H9 (cell line): ENCODE data around the gene IQSEC1. TPM values are rescaled to one million over a fixed set of nuclear protein-coding genes. Genes with fewer than 3 reads are reported as not detected.
A peak's percentile ranks its signal among the peaks of the same experiment; 100 is the strongest.

Experiments
- DNase-seq: peaks from one replicate; pipeline ENCODE4 v3.0.0-alpha.2; 2017
- H2AFZ ChIP-seq: one replicate; pipeline ENCODE4 v1.6.1; 2013; ENCODE audit warnings: mild to moderate bottlenecking, low read length, control low read depth, moderate library complexity
- H2AK5ac ChIP-seq: 2 replicates; pipeline ENCODE4 v1.6.1; 2013; ENCODE audit warnings: low read length, control low read depth, mixed read lengths; ENCODE audit not compliant: insufficient read length
- H2BK120ac ChIP-seq: one replicate; pipeline ENCODE4 v1.6.1; 2013; ENCODE audit warnings: low read depth, mild to moderate bottlenecking, low read length, control low read depth, inconsistent platforms; ENCODE audit not compliant: poor library complexity, severe bottlenecking
- H2BK12ac ChIP-seq: 2 replicates; pipeline ENCODE4 v1.6.1; 2013; ENCODE audit warnings: low read length, control low read depth, mixed read lengths, low read depth; ENCODE audit not compliant: insufficient read length
- H2BK15ac ChIP-seq: 2 replicates; pipeline ENCODE4 v1.6.1; 2013; ENCODE audit warnings: low read depth, low read length, control low read depth
- H2BK20ac ChIP-seq: one replicate; pipeline ENCODE4 v1.6.1; 2013; ENCODE audit warnings: low read depth, mild to moderate bottlenecking, low read length, control low read depth, inconsistent platforms; ENCODE audit not compliant: poor library complexity, severe bottlenecking
- H2BK5ac ChIP-seq: 2 replicates; pipeline ENCODE4 v1.6.1; 2013; ENCODE audit warnings: low read length, control low read depth, mixed read lengths; ENCODE audit not compliant: insufficient read length
- H3K14ac ChIP-seq: 2 replicates; pipeline ENCODE4 v1.6.1; 2013; ENCODE audit warnings: low read length, control low read depth; ENCODE audit not compliant: insufficient read depth
- H3K18ac ChIP-seq: 2 replicates; pipeline ENCODE4 v1.6.1; 2013; ENCODE audit warnings: low read depth, mild to moderate bottlenecking, mixed read lengths, low read length, control low read depth; ENCODE audit not compliant: insufficient read length
- H3K23ac ChIP-seq: 2 replicates; pipeline ENCODE4 v1.6.1; 2013; ENCODE audit warnings: low read length, control low read depth, mixed read lengths, low read depth; ENCODE audit not compliant: insufficient read length
- H3K23me2 ChIP-seq: 2 replicates; pipeline ENCODE4 v1.6.1; 2013; ENCODE audit warnings: low read depth, mild to moderate bottlenecking, mixed read lengths, low read length, control low read depth; ENCODE audit not compliant: insufficient read length, poor library complexity, severe bottlenecking
- H3K27ac ChIP-seq: 2 replicates; pipeline ENCODE4 v1.5.1; 2013; ENCODE audit warnings: low read length, control low read depth, mixed read lengths, low read depth; ENCODE audit not compliant: insufficient read length
- H3K27me3 ChIP-seq: 2 replicates; pipeline ENCODE4 v1.6.1; 2013; ENCODE audit warnings: low read length, control low read depth, inconsistent platforms; ENCODE audit not compliant: insufficient read depth
- H3K4ac ChIP-seq: 2 replicates; pipeline ENCODE4 v1.6.1; 2013; ENCODE audit warnings: low read depth, mild to moderate bottlenecking, control low read depth, inconsistent platforms, low read length, moderate library complexity
- H3K4me1 ChIP-seq: 2 replicates; pipeline ENCODE4 v1.6.1; 2013; ENCODE audit warnings: low read length, control low read depth, inconsistent platforms; ENCODE audit not compliant: insufficient read depth
- H3K4me2 ChIP-seq: 2 replicates; pipeline ENCODE4 v1.6.1; 2013; ENCODE audit warnings: low read length, control low read depth, mixed read lengths; ENCODE audit not compliant: insufficient read length, insufficient read depth
- H3K56ac ChIP-seq: 2 replicates; pipeline ENCODE4 v1.6.1; 2013; ENCODE audit warnings: low read depth, mild to moderate bottlenecking, mixed read lengths, low read length, control low read depth; ENCODE audit not compliant: insufficient read length
- H3K79me1 ChIP-seq: 2 replicates; pipeline ENCODE4 v1.6.1; 2013; ENCODE audit warnings: low read depth, mild to moderate bottlenecking, moderate library complexity, low read length, control low read depth, inconsistent platforms; ENCODE audit not compliant: insufficient read depth, poor library complexity, severe bottlenecking
- H3K79me2 ChIP-seq: 2 replicates; pipeline ENCODE4 v1.6.1; 2013; ENCODE audit warnings: low read length, control low read depth, inconsistent platforms; ENCODE audit not compliant: insufficient read depth
- H3K9ac ChIP-seq: 2 replicates; pipeline ENCODE4 v1.6.1; 2013; ENCODE audit warnings: low read length, control low read depth, mixed read lengths; ENCODE audit not compliant: insufficient read length; ENCODE audit errors: extremely low read depth
- H3K9me3 ChIP-seq: one replicate; pipeline ENCODE4 v1.6.1; 2013; ENCODE audit warnings: low read depth, low read length, inconsistent platforms; ENCODE audit not compliant: control insufficient read depth
- H3T11ph ChIP-seq: one replicate; pipeline ENCODE4 v1.6.1; 2013; ENCODE audit warnings: mild to moderate bottlenecking, low read length, control low read depth, inconsistent platforms
- H4K20me1 ChIP-seq: one replicate; pipeline ENCODE4 v1.6.1; 2013; ENCODE audit not compliant: control insufficient read depth, insufficient read length, insufficient read depth
- H4K5ac ChIP-seq: 2 replicates; pipeline ENCODE4 v1.6.1; 2013; ENCODE audit warnings: low read depth, mild to moderate bottlenecking, mixed read lengths, low read length, control low read depth; ENCODE audit not compliant: insufficient read length
- H4K8ac ChIP-seq: replicated peaks from 2 replicates; pipeline ENCODE4 v1.6.1; 2013; ENCODE audit warnings: low read length, control low read depth, mixed read lengths, low read depth; ENCODE audit not compliant: insufficient read length
- H4K91ac ChIP-seq: 2 replicates; pipeline ENCODE4 v1.6.1; 2013; ENCODE audit warnings: low read depth, mild to moderate bottlenecking, moderate library complexity, mixed read lengths, low read length, control low read depth; ENCODE audit not compliant: insufficient read length
- H3K27ac Mint-ChIP-seq, 3 experiments: 2 replicates in 2 of 3; 3 replicates in 1 of 3; pipeline ENCODE4 v1.8.0; 2020 to 2021; ENCODE audit warnings: mixed read lengths in 3 of 3, mild to moderate bottlenecking in 1 of 3, moderate library complexity in 1 of 3
- H3K27me3 Mint-ChIP-seq: 2 replicates; pipeline ENCODE4 v1.8.0; 2021; ENCODE audit warnings: low read depth, mild to moderate bottlenecking, moderate library complexity, mixed read lengths
- H3K36me3 Mint-ChIP-seq, 3 experiments: 2 replicates in 2 of 3; 3 replicates in 1 of 3; pipeline ENCODE4 v1.8.0; 2020 to 2021; ENCODE audit warnings: low read depth in 3 of 3, mixed read lengths in 3 of 3; ENCODE audit not compliant: insufficient read depth in 1 of 3
- H3K4me1 Mint-ChIP-seq, 2 experiments: 2 replicates each; pipeline ENCODE4 v1.8.0; 2020; ENCODE audit warnings: mixed read lengths in 2 of 2
- H3K4me3 Mint-ChIP-seq, 2 experiments: 2 replicates in 1 of 2; 3 replicates in 1 of 2; pipeline ENCODE4 v1.8.0; 2020 to 2021; ENCODE audit warnings: mild to moderate bottlenecking in 2 of 2, mixed read lengths in 2 of 2, moderate library complexity in 1 of 2
- H3K9me3 Mint-ChIP-seq, 2 experiments: 2 replicates in 1 of 2; 3 replicates in 1 of 2; pipeline ENCODE4 v1.8.0; 2020; ENCODE audit warnings: mild to moderate bottlenecking in 2 of 2, mixed read lengths in 2 of 2, moderate library complexity in 1 of 2
- WGBS: extraction: QIAGEN DNeasy Blood & Tissue Kit; methylation state at CpG from one replicate; pipeline ENCODE4 v1.1.7; 2013; ENCODE audit warnings: missing lambda C conversion rate, low lambda C conversion rate, mixed read lengths; ENCODE audit not compliant: insufficient read length; ENCODE audit errors: extremely low coverage; 5-methylcytosine and 5-hydroxymethylcytosine counted together
- total RNA-seq: library from RNA; stranded (reverse); gene quantifications from 2 replicates; pipeline ENCODE4 v1.2.1, GENCODE V29; 2021
- TF ChIP-seq, protein P1 (sequence below): fragments of 200-600 bp; sonication (generic); conservative IDR thresholded peaks from 3 replicates; pipeline ENCODE4 v1.8.0; 2021; ENCODE audit warnings: antibody characterized with exemption, mild to moderate bottlenecking

IQSEC1 gene
- total RNA-seq, 1 experiment from 2014 or later = 19.1 TPM

DNA sequence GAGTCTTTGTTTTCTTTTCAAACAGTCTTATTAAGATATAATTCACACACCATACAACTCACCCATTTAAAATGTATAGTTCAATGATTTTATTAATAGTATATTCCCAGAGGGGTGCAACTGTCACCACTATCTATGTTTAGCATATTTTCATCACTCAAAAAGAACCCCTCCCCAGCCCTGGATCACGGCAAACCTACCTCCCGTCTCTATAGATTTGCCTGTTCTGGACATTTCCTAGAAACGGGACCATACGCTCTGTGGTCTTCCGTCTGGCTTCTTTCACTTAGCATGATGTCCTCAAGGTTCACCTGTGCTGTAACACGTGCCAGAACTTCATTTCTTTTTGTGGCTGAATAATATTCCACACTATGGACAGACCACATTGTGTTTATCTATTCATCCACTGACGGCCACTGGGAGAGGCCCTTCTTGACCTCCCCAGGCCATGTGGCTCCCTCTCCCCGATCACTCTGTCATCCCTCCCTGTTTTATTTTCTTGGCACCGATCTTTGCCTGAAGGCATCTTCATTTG, 56.4 kb downstream of the IQSEC1 start:
- H3K4ac ChIP-seq = no peak overlapping the region
- H3K4me1 ChIP-seq = peaks cover 6% of the 10 kb centered on the region; the same call in 1 of the 2 replicates

More for the DNA sequence above, 56.4 kb downstream of the IQSEC1 start:
- Histone ChIP-seq H2BK120ac (no peak overlapping the region), H3K9me3 (no peaks in the 10 kb centered on the region), H2AK5ac (no peak overlapping the region), H2BK20ac (no peak overlapping the region), H2AFZ (no peak overlapping the region), H3T11ph (no peak overlapping the region), H3K18ac (no peak overlapping the region), H3K14ac (no peak overlapping the region), H3K23ac (no peak overlapping the region), H3K56ac (no peak overlapping the region), H3K27ac (no peak overlapping the region), H3K9ac (no peak overlapping the region), H3K79me1 (no peaks in the 10 kb centered on the region), H4K5ac (no peak overlapping the region), H3K4me2 (no peak overlapping the region), H2BK5ac (no peak overlapping the region), H2BK12ac (no peak overlapping the region), H3K79me2 (no peaks in the 10 kb centered on the region), H2BK15ac (no peak overlapping the region), H4K20me1 (peaks cover 3% of the 10 kb centered on the region), H4K91ac (no peak overlapping the region), H3K27me3 (no peaks in the 10 kb centered on the region), H4K8ac (no peak overlapping the region), H3K23me2 (no peaks in the 10 kb centered on the region)
- no peak for DNase-seq
- Mint-ChIP-seq H3K4me3 (no peak overlapping the region; a peak in 1 of 5 replicates), H3K36me3 (no peaks in the 10 kb centered on the region), H3K9me3 (no peaks in the 10 kb centered on the region), H3K27me3 (peaks cover 2% of the 10 kb centered on the region), H3K27ac (peak overlapping the region in 2 of 3 experiments; percentile 3 to 6; a peak in 2 of 7 replicates), H3K4me1 (peaks cover 36 to 52% of the 10 kb centered on the region in 2 experiments)
- TF ChIP-seq, protein P1, sequence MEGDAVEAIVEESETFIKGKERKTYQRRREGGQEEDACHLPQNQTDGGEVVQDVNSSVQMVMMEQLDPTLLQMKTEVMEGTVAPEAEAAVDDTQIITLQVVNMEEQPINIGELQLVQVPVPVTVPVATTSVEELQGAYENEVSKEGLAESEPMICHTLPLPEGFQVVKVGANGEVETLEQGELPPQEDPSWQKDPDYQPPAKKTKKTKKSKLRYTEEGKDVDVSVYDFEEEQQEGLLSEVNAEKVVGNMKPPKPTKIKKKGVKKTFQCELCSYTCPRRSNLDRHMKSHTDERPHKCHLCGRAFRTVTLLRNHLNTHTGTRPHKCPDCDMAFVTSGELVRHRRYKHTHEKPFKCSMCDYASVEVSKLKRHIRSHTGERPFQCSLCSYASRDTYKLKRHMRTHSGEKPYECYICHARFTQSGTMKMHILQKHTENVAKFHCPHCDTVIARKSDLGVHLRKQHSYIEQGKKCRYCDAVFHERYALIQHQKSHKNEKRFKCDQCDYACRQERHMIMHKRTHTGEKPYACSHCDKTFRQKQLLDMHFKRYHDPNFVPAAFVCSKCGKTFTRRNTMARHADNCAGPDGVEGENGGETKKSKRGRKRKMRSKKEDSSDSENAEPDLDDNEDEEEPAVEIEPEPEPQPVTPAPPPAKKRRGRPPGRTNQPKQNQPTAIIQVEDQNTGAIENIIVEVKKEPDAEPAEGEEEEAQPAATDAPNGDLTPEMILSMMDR = no peak
- WGBS = no CpG with 5 or more reads among the region's 9 CpGs
